Frontal cortex (tissue), 4 donors: ENCODE results near the gene BNC2. TPM values are rescaled to one million over a fixed set of nuclear protein-coding genes. Genes with fewer than 3 reads are reported as not detected.

Experiments used
- DNase-seq, 2 donors: peaks; one replicate each; pipeline ENCODE4 v3.0.0; 2012; ENCODE audit warnings: low spot score in 2 of 2
- FAIRE-seq: peaks from 2 replicates; lab custom pipeline; 2012; peaks lifted over from hg19 to GRCh38; lab: Jason Lieb, UNC
- total RNA-seq: library from RNA; depleted of rRNA; stranded (reverse); fragments of >200 nt; gene quantifications from one replicate; pipeline ENCODE4 v1.2.3, GENCODE V29; 2014
- donor health status: control.
- donor health status: control.
- donor health status: control.

The BNC2 gene
- total RNA-seq, 1 donor from 2014 or later: 1.6 TPM

DNA sequence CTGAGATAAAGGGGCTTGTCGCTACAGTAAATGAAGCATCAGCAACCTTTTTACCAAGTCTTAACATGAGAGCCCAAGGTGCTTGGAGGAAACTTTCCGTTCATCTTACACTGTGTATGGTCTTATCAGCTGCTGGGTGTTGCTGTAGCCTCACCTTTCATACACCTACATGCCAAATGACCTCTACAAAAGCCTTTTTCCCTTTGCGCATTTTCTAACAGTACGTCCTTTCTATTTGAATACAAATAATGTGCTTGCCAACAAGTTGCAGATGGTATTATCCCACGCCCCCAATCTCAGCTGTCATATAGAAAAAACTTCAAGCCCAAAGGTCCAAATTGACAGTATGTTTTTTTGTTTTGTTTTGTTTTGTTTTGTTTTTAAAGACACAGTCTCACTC is 96.9 kb downstream of the BNC2 start:
- DNase-seq (no peak), FAIRE-seq (no peak)

DNA sequence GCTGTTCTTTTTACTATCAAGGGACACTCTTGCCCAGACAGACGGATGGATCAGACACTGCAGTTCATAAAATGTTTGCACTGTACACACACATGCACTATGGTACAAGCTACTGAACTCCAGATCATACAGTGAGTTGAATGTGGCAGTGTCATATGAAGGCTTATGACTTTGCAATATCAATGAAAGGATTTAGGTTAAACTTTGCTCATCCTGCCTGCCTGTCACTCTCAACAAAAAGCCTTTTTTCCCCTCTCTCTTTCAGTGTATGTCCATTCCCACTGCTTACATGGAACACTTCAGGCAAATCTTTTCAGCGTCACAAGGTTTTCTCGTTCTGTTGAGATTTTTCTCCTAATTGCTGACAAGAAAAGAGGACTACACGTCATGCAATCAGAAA is 97.4 kb downstream of the BNC2 start:
- FAIRE-seq (no peak), DNase-seq (no peak)

DNA sequence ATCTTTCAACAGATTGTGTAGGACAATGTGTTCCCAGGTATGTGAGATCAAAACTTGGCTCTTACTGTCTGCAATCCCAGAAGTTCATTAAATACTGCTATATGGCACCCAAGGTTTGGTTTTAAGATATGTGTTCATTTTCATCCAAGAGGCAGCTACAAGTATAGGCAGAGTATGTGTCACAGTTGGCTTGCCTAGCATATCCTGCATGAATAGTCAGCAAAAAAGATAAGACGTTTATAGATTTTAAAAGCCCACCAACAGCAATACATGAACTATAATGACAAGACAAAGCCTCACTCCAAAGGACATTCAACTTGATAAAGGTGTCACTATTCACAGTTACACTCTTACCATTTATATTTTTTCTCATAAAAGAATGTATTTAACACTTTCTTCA is 99.1 kb downstream of the BNC2 start:
- DNase-seq: no peak
- FAIRE-seq: no peak

DNA sequence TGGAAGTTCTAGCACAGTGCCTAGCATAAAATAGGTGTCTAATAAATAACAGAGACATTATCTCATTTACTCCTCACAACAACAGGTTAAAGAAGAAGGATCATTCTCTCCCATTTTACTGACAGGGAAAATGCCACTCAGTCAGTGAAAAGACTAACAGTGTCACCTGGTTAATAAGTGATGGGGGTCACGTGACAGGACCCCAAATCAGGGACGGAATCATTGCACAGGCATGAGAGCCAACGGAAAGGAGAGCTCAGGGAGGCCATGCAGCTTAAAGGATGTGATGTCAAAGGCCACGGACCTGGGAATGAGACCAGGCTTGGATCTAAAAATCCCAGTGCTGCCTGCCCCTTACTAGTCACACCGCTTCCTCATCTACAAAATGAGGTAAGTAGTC is 101.2 kb downstream of the BNC2 start:
- no peak for FAIRE-seq

DNA sequence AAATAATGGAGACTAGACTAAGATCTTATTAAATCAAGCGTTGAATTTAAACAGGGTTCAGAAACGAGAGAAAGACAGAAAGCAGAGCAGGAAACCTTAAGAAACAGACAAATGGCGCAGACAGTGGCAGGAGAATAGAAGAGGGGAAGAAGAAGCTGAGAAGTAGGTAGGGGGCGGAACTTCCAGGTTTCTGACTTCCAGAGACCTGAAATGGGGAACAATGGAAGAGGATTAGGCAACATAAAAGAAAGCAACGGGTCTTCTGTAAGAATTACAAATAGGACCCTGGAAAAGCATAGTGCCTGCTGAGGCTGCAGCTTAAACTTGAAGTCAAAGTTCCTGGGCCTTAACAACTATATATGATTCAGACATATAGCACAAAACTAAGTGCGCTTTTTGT is 101.7 kb downstream of the BNC2 start:
- DNase-seq (no peak), FAIRE-seq (no peak)

More for the DNA sequence above, 101.2 kb downstream of the BNC2 start:
- no peak for DNase-seq

DNA sequence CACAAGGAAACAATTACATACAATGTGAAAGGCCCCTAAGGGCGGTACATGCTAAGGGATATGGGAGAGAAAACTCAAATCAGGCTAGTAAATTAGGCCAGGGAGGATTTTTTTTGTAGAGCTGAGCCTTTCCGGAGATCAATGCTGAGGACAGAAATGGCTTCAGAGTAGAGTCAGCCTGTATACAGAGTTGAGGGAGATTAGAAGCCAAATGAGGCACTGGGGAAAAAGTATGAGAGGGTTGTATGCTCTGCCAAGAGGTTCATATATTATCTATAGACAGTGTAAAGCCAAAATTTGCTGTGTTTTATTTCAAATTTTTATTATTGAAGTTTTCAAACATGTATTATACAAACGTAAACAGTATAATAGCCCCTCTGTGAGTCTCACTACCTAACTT is 103.1 kb downstream of the BNC2 start:
- DNase-seq (no peak), FAIRE-seq (no peak)

DNA sequence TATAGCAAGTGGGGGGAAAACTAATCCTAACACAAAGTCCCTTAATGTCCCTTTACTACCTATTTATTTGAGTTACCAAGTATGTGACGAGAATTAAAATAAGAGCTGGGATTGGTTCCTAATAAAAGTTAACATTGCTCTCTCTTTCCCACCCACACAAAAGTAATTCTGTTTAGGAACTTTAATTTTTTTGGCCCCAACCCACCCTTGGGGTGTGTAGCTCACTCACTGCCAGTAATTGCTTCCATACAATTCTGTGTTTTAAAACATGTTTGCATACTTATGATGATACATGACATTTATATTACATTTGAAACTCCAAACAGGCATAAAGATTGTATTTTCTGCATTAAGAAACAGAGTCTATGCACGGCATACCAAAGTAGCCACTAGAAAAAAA is 106.5 kb downstream of the BNC2 start:
- no peak for DNase-seq
- no peak for FAIRE-seq

DNA sequence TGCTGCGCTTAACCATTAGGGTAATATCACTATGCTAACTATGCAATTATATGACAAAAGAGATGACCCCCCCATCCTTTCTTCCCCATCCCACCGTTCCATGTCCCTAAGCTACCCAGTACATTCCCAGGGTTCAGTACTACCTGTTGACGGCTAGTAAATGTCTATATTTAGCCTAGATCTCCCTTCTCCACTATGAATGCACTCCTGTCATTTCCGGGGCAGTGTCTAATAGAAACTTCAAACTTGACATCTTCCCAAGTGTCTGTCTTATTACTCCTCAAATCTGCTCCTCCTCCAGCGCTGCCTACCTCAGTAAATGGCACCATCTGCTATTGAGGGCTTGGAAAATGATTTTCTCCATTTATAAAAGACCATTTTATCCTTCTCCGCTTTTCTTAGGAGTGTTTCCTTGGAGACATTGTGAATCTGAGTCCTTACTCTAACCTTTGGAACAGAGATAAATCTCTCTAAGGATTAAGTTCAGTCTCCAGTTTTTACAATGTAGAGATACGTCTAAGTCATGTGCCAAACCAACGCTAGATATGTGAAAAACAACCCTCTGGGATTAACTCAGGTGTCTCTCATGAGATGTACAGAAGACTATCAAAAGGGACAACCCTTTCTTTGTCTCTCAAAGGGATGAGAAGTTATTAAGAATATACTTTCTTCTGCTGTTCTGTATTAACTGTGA is 114.9 kb downstream of the BNC2 start:
- FAIRE-seq: no peak
- no peak for DNase-seq

DNA sequence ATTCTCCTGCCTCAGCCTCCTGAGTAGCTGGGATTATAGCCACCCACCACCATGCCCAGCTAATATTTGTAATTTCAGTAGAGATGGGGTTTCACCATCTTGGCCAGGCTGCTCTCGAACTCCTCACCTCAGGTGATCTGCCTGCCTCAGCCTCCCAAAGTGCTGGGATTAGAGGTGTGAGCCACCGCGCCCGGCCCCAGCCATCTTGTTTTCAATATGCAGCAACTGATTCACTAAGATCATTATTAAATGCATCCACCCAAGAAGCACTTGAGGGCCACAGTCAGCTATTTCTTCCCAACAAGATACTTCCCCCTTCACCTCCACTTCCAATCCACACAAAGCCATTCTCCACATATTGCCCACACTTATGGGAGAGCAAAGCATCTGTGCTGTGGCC is 115.8 kb downstream of the BNC2 start:
- no peak for DNase-seq
- no peak for FAIRE-seq

DNA sequence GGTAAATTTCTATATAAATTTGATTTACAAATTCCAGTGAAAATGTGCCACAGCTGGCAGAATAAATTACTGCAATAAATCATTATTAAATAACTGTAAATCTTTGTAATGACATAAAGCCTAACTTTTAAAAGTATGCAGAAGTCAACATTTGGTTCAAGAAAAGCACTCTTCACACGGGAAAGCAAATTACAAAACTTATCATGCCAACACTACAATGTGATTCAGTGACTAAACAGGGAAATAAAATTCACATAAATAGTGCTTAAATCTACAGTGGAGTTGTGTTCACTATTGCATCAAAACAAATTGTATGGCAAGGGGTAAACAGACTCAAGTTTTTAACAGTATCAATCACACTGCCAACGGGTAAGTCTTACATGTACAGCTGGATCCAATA is 117.2 kb downstream of the BNC2 start:
- FAIRE-seq: no peak

DNA sequence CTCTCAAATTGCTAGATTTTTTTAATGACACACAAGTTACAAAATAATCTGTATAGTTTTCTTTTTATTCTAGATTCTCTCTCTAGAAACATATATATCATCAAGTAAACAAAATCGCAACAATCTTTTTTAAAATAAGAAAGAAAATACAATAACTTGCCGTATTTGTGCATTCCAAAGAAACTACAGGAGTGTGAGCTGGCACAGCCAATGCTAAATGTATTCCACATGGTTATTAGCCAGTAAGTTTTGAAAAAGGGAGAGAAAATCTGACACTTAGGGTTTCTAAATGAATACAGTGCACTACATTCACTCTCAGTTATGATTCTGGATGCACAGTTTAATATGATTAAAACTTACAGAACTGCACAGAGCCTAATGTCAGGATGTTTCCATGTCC is 117.9 kb downstream of the BNC2 start:
- no peak for DNase-seq
- FAIRE-seq: no peak

More for the DNA sequence above, 117.2 kb downstream of the BNC2 start:
- no peak for DNase-seq

DNA sequence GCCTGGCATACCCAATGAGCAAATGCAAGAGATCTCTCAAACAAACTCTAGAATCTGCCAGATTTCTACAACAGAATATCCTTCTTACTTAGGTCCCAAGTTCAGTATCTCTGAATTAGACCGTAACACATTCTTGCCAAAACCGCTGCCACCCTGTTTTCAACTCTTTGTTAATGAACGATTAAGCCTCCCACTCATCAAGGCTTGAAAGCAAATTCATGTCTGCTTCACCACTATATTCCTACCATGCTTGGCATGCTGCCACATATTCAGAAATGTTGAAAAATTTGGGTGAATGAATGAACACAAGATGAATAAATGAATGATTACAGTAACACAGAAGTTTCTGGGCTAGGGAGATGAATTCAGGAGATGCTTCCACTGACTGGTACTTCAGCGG is 119.9 kb downstream of the BNC2 start:
- DNase-seq (no peak), FAIRE-seq (no peak)

DNA sequence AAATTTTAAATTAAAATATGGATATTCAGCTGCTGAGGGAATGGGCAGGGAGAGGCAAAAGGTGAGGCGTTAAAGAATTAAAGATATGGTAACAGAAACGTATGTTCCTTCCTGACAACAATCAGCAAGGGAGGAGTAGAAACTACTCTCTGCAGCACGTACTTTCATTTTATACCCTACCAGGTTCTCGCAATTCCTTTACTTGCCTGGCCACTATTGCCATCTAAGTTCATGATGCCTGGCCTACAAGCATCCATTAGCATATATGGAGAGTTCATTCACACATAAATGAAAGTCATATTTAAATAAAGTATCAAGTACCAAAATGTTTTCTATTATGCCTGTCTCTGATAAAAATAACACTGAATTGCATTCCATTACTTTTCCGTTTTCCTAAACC is 125.1 kb downstream of the BNC2 start:
- DNase-seq (no peak), FAIRE-seq (no peak)

DNA sequence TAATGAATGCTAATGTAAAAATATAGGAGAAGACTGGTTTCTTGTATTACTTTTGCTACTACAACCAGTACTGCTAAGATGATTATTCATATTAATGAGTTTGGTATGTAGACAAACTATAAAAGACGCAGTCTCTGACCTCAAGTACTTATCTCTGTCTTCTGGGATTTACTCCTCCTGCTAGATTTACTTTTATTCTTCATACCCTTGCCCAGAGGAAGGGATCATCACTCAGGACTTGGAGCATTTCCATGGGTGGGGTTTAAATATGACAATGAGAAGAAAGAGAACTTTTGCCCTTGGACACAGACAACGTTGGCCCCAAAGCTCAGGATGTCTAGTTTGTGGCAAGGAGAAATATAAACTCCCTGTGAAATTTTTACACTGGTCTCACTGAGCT is 126.1 kb downstream of the BNC2 start:
- DNase-seq (no peak), FAIRE-seq (no peak)

DNA sequence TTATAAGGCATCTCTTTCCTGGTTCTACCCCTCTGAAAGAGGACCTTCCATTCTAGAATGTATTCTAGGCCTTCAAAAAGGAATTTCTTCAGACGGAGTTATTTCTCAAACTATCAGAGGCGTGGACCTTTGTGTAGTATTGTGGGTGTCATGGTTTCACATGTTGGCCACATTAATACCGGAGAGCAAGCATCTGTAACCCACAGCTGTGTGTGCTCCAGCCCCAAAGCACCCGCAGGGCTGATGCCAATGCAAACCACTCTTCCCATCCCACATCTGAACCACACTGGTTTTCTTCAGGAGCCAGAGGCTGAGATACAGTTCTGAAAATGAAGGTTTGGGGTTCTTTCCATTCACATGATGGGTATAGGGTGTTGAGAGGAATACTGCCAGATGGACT is 127.1 kb downstream of the BNC2 start:
- DNase-seq (no peak), FAIRE-seq (no peak)

DNA sequence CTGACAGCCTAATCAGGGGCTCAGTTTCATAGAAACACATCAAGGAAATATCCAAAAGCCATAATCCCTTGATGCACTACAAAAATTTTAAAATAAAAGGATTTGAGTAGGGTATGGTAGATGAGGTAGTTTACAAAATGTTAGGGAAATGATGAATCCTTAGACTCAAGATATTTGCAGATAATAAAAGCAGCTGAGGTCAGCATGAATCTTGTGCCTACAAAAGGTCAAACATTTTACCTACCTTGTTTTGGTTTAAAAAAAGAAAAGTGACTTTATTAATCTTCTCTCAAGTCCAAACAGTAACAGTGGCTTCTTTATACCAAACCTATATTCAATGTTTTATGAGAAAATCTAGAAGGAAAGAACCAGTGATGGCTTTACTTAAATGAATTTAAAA is 135.5 kb downstream of the BNC2 start:
- DNase-seq (no peak), FAIRE-seq (no peak)

DNA sequence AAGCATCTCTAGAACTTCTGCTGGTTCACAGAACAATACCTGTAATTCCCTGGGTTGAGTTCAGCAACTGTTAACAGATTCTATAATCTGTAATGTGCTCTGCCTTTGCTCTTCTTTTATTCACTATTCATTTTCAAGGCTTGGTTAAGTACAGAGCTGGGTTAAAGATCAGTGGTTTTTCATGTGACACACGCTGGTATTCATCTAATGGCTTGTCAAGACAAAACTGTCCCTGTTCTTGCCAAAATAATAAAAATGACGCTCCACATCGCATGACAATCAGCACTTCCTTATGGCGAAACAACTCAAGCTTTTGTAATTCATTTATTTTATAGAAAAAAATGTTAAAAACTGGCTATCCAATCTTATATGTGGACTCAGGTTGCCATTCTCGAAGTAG is 137.9 kb downstream of the BNC2 start:
- FAIRE-seq (no peak), DNase-seq (no peak)

DNA sequence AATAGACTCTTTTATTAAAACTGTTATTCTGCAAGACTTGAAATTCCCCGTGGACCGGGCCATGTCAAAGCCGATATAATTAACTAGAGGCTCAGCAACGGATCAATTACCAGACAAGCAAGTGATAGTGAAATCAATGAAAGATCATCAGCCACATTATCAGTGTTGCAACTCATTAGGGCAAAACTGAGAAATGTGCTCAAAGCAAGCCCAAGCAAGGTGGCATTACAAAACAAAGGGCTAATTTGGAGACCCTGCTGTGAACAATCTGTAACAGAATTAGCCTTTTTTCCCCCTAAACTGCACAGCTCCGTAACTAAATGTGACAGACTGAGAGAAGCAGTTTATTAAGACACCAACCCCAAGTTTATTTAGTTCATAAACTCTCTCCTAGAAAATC is 140.3 kb downstream of the BNC2 start:
- DNase-seq (no peak), FAIRE-seq (no peak)

DNA sequence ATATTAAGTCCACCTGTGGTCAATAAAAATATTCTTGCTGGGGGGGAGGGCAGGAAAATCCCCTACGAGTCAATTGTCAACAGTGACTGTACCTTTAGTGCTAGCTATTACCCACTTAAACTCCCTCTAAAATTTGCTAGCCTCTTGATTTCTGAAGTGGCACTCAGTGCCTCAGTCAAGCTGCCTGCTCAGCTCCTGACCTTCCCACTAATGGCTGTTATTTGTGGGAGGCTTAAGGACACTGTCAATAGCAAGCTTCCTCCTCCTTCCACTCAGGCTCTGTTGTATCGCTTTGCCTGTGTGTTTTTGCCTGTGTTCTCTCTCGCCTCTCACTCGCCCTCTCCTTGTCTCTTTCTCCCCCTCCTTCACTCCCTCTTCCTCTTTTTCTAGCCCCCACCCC is 140.8 kb downstream of the BNC2 start:
- DNase-seq (no peak), FAIRE-seq (no peak)

DNA sequence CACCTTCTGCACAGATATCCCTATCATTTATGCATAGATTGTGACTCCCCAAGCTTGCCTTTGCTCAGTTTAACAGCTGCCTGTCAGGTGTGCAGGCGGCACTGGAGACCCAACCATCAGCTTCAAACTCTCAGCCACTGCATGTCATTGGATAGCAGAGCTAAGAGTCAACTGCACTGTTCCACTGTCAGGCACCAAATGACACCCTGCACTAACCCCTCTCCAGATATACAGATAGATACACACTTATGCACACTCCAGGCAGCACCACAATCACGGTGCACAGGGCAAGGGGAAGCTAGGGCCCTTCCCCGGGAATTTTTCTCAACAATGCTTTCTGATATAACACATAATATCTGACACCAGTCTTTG is 142.3 kb downstream of the BNC2 start:
- no peak for DNase-seq
- no peak for FAIRE-seq

DNA sequence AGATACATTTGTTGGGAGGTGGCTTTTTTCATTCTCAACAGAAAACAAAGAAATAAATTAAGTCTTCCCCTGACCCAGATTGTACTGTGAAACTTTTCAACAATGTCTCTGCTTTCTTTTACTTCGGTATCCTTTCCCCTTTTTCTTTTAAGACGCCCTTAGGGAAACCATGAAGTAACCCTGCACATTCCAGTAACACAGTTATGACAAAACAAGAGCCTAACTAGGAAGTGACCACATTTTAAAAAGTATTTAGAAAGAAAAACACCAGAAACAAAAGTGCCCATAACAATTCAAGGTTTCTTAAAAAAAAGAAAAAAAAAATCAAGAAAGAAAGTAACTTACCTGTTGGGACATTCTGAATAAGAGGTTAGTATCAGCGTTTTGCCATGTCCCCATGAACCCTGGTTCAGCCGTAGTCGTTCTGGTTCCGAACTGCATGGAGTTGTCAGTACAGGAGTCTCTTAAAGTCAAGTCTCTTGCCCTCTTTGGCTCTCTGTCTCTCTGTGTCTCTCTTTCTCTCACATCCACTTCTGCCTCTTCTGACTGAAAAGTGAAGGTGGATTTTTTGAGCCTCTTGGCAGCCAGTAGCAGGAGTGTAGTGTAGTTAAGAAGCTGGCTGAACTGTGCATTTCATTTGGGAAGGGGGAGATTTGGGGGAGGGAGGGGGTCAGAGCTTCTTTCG is 142.9 kb downstream of the BNC2 start:
- DNase-seq (no peak), FAIRE-seq (no peak)
